GM12801 (cell line): Measurements from ENCODE around the gene FILIP1L.

ENCODE experiments used
- TF ChIP-seq, protein P1 (sequence below): IDR thresholded peaks from one replicate; pipeline ENCODE4 v1.5.1; 2011; ENCODE audit warnings: control low read depth; ENCODE audit not compliant: insufficient read length; ENCODE audit errors: extremely low read depth

FILIP1L gene

GRCh38 chr3:99892332-99892731 lies 222.0 kb downstream of the FILIP1L start:
- TF ChIP-seq, protein P1, sequence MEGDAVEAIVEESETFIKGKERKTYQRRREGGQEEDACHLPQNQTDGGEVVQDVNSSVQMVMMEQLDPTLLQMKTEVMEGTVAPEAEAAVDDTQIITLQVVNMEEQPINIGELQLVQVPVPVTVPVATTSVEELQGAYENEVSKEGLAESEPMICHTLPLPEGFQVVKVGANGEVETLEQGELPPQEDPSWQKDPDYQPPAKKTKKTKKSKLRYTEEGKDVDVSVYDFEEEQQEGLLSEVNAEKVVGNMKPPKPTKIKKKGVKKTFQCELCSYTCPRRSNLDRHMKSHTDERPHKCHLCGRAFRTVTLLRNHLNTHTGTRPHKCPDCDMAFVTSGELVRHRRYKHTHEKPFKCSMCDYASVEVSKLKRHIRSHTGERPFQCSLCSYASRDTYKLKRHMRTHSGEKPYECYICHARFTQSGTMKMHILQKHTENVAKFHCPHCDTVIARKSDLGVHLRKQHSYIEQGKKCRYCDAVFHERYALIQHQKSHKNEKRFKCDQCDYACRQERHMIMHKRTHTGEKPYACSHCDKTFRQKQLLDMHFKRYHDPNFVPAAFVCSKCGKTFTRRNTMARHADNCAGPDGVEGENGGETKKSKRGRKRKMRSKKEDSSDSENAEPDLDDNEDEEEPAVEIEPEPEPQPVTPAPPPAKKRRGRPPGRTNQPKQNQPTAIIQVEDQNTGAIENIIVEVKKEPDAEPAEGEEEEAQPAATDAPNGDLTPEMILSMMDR: no peak

- TF ChIP-seq, protein P1: no peak
Observed at GRCh38 chr3:99891610-99892285, 222.6 kb downstream of the FILIP1L start.

DNA sequence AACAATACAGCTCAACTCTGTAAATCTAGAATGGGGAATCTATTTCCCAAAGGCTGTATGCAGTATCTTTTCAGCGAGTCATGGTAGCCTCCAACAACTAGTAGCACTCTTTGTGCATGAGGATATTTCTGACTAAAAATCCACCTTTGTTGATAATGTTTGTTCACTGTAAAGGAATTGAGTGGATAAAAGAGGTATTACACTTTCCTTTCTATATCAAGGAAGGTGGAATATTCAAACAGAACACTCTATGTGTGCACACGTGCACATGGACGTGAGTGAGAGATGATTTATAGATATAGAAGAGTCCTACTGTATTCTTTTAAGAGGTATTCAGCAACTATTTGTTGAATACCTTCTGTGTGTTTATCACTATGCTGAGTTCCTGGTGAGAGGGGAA lies 228.4 kb downstream of the FILIP1L start:
- TF ChIP-seq, protein P1: no peak

DNA sequence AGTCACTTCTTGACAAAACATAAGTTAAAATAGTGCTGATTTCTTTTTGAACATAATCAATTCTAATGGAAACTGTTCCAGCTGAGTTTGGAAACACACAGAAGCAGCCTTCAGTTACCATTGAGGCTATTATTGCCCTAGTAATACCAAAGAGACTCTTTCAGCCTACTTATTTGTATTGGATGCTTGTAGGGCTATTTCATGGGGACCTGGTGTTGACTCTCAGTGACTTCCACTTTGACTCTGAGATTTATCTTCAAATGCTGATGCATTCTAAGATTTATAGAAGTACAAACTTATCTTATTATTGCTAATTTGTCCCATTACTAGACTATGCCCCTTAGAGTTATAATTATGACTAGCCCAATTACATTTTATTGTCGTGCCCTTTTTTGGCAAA lies 229.2 kb downstream of the FILIP1L start:
- TF ChIP-seq, protein P1: no peak

DNA sequence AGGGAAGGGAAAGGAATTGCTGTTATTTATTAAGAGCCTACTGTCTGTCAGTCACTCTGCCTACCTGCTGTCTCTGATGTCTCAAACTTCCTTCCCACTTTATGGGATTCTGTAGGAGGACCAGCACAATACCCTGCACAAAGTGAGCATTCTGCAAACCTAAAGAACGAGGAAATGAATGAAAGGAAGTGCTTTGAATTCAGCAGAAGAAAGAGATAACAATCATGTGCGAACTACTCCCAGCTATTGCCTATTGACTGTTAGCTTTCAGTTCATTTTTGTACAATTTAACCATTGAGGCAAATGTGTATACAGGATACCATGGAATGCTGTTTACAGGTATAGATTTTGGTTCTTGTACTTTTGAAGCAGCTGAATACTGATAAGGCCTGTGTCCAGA lies 229.8 kb downstream of the FILIP1L start:
- TF ChIP-seq, protein P1: no peak

DNA sequence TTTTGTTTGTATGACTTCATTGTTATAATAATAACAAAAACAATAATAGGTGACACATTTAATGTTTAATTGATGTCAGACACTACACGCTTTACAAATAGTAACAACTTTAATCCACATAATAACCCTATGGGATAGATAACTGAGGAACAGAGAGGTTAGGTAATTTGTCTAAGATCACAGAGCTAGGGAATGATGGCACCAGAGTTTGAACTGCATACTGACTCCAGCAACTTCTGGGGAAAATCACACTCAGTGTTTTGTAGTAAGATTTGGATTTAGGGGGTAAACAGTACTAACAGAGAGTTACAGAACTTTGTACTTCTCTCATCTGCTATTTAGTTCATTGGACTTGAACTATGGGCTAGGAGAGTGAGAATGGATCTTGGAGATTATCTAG lies 230.6 kb downstream of the FILIP1L start:
- TF ChIP-seq, protein P1: no peak

DNA sequence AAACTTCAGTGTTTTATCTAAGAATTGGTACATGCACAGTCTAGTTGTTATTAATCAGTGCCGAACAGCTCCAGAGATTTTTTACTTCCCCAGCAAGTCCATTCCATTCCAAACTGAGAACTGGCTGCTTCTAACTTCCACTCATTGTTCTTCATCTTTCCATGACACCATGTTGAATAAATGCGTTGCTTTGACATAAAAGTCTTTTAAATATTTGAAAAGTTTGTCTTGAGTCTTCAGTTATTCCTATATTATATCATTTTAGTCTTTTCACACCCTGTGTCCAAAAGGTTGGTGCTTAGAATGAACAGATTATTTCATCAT lies 231.2 kb downstream of the FILIP1L start:
- TF ChIP-seq, protein P1: no peak
